ENCODE results near the gene PRELID2.

DNA sequence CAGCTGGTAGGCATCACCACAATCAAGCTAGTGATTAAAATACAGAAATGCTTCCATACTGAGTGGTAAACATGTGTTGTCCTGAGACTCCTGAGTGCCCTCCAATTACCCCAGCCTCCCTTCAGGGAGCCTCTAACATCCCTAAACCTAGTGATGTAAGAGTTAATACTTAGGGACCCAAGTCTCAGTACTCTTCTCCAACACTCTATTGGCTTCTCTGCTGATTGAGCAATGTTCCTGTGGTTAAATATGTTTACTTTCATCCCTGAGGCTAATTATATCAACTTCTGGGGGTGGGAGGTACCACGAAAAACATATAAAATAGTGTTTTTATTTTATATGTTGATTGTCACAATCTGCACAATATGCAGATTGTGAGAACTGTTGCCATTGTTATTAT lies 32.7 kb upstream of the PRELID2 start:
- TF ChIP-seq CTCF (IDR thresholded peaks at IDR 0.05; ENCODE audit: insufficient read depth, low read length, poor library complexity, severe bottlenecking) = no peak
- no peak for TF ChIP-seq EZH2phosphoT487 (conservative IDR thresholded peaks at IDR 0.05; ENCODE audit: low read length)

Data from SU-DHL-6 (cell line).